ENCODE measurements around the gene ATXN7L1. TPM values are rescaled to one million over a fixed set of nuclear protein-coding genes. Genes with fewer than 3 reads are reported as not detected.

The ATXN7L1 gene
- total RNA-seq, 1 donor: 17.3 TPM

GRCh38 chr7:105875505-105875904 lies 894 bp downstream of the ATXN7L1 start:
- no peak for DNase-seq (ENCODE audit: low read depth)
- peak overlapping the region; percentile 88 for H3K4me3 ChIP-seq (ENCODE audit: low read depth, low read length)
- TF ChIP-seq CTCF (IDR thresholded peaks at IDR 0.05; ENCODE audit: insufficient read depth, low read depth, low read length): no peak

- DNase-seq (ENCODE audit: low read depth): no peak
- no peak for TF ChIP-seq CTCF (IDR thresholded peaks at IDR 0.05; ENCODE audit: insufficient read depth, low read depth, low read length)
- H3K4me3 ChIP-seq (ENCODE audit: low read depth, low read length): no peak overlapping the region
Observed at GRCh38 chr7:105874055-105874454, 2.3 kb downstream of the ATXN7L1 start.

GRCh38 chr7:105872491-105872890 lies 3.9 kb downstream of the ATXN7L1 start:
- DNase-seq (ENCODE audit: low read depth): no peak
- H3K4me3 ChIP-seq (ENCODE audit: low read depth, low read length): no peak overlapping the region
- TF ChIP-seq CTCF (IDR thresholded peaks at IDR 0.05; ENCODE audit: insufficient read depth, low read depth, low read length): no peak

- no peak for TF ChIP-seq CTCF (IDR thresholded peaks at IDR 0.05; ENCODE audit: insufficient read depth, low read depth, low read length)
- no peak overlapping the region for H3K4me3 ChIP-seq (ENCODE audit: low read depth, low read length)
- no peak for DNase-seq (ENCODE audit: low read depth)
Observed at GRCh38 chr7:105871142-105871541, 5.3 kb downstream of the ATXN7L1 start.

GRCh38 chr7:105866102-105866801 lies 10.1 kb downstream of the ATXN7L1 start:
- no peak for TF ChIP-seq CTCF (IDR thresholded peaks at IDR 0.05; ENCODE audit: insufficient read depth, low read depth, low read length)
- DNase-seq (ENCODE audit: low read depth): no peak
- H3K4me3 ChIP-seq (ENCODE audit: low read depth, low read length): no peak overlapping the region

- no peak overlapping the region for H3K4me3 ChIP-seq (ENCODE audit: low read depth, low read length)
- no peak for TF ChIP-seq CTCF (IDR thresholded peaks at IDR 0.05; ENCODE audit: insufficient read depth, low read depth, low read length)
- no peak for DNase-seq (ENCODE audit: low read depth)
Observed at GRCh38 chr7:105863876-105864275, 12.5 kb downstream of the ATXN7L1 start.

- TF ChIP-seq CTCF (IDR thresholded peaks at IDR 0.05; ENCODE audit: insufficient read depth, low read depth, low read length): no peak
- no peak for DNase-seq (ENCODE audit: low read depth)
- no peak overlapping the region for H3K4me3 ChIP-seq (ENCODE audit: low read depth, low read length)
Observed at GRCh38 chr7:105862770-105863169, 13.6 kb downstream of the ATXN7L1 start.

Data from fibroblast of villous mesenchyme (primary cell).